WTC11 (cell line): ENCODE results near the gene CLSTN2. TPM values are rescaled to one million over a fixed set of nuclear protein-coding genes. Genes with fewer than 3 reads are reported as not detected.

Experiments
- ATAC-seq: fragments of 200-7000 bp; cut with Tn5 transposase; 2 replicates; pipeline ENCODE4 v1.10.0; 2021; ENCODE audit warnings: mild to moderate bottlenecking, moderate library complexity
- CTCF ChIA-PET: fragments of 300-600 bp; sonication (Branson Sonifier 250); formaldehyde crosslinking; loops from one replicate; lab custom pipeline; 2021; ENCODE audit warnings: antibody characterized with exemption; lab: Charles Lee
- POLR2A ChIA-PET: fragments of 350-600 bp; sonication (Branson Sonifier 250); formaldehyde crosslinking; loops from one replicate; lab custom pipeline; 2021; ENCODE audit warnings: antibody characterized with exemption; lab: Charles Lee
- DNase-seq: peaks from one replicate; pipeline ENCODE4 v3.0.0; 2021; ENCODE audit warnings: low spot score
- H3K27ac Mint-ChIP-seq: 2 replicates; pipeline ENCODE4 v1.8.0; 2021; ENCODE audit warnings: mixed read lengths
- H3K27me3 Mint-ChIP-seq: 2 replicates; pipeline ENCODE4 v1.8.0; 2021; ENCODE audit warnings: low read depth, mild to moderate bottlenecking, moderate library complexity, mixed read lengths
- H3K36me3 Mint-ChIP-seq: 2 replicates; pipeline ENCODE4 v1.8.0; 2021; ENCODE audit warnings: mixed read lengths
- H3K4me1 Mint-ChIP-seq: 2 replicates; pipeline ENCODE4 v1.8.0; 2022; ENCODE audit warnings: mixed read lengths
- H3K4me3 Mint-ChIP-seq: 2 replicates; pipeline ENCODE4 v1.8.0; 2021; ENCODE audit warnings: mild to moderate bottlenecking, moderate library complexity, mixed read lengths
- H3K9me3 Mint-ChIP-seq: 2 replicates; pipeline ENCODE4 v1.8.0; 2021; ENCODE audit warnings: mixed read lengths
- ATF1 ChIP-seq: sonication (generic); formaldehyde crosslinking; IDR thresholded peaks from 2 replicates; pipeline ENCODE4 v1.8.1; 2023; ENCODE audit warnings: mild to moderate bottlenecking, moderate library complexity, missing genetic modification reagents
- FOXP1 ChIP-seq: sonication (generic); formaldehyde crosslinking; IDR thresholded peaks from 2 replicates; pipeline ENCODE4 v1.8.0; 2022; ENCODE audit warnings: missing genetic modification reagents, mild to moderate bottlenecking, moderate library complexity, borderline replicate concordance
- HMGA2 ChIP-seq: fragments of 250-450 bp; sonication (Bioruptor Pico); IDR thresholded peaks from 2 replicates; pipeline ENCODE4 v1.4.0; 2021; ENCODE audit warnings: mild to moderate bottlenecking, moderate library complexity
- IRF2 ChIP-seq: sonication (generic); formaldehyde crosslinking; IDR thresholded peaks from 2 replicates; pipeline ENCODE4 v1.8.0; 2022; ENCODE audit warnings: low read depth, missing genetic modification reagents, borderline replicate concordance
- NR1H2 ChIP-seq: sonication (generic); formaldehyde crosslinking; IDR thresholded peaks from 2 replicates; pipeline ENCODE4 v1.9.0; 2021; ENCODE audit warnings: mild to moderate bottlenecking, moderate library complexity, missing genetic modification reagents
- NR2C2 ChIP-seq: sonication (generic); formaldehyde crosslinking; IDR thresholded peaks from 2 replicates; pipeline ENCODE4 v1.8.0; 2022; ENCODE audit warnings: mild to moderate bottlenecking, missing genetic modification reagents
- OVOL2 ChIP-seq: fragments of 250-450 bp; sonication (Bioruptor Pico); IDR thresholded peaks from 2 replicates; pipeline ENCODE4 v1.9.0; 2021; ENCODE audit warnings: mild to moderate bottlenecking, borderline replicate concordance
- RORB ChIP-seq: fragments of 250-450 bp; sonication (Bioruptor Pico); IDR thresholded peaks from 2 replicates; pipeline ENCODE4 v1.9.0; 2021; ENCODE audit warnings: mild to moderate bottlenecking
- SP1 ChIP-seq: sonication (generic); formaldehyde crosslinking; conservative IDR thresholded peaks from 2 replicates; pipeline ENCODE4 v1.8.1; 2022; ENCODE audit warnings: missing genetic modification reagents
- TP53 ChIP-seq: sonication (generic); formaldehyde crosslinking; IDR thresholded peaks from 2 replicates; pipeline ENCODE4 v1.8.1; 2023; ENCODE audit warnings: mild to moderate bottlenecking, missing genetic modification reagents
- ZNF219 ChIP-seq: sonication (generic); formaldehyde crosslinking; IDR thresholded peaks from 2 replicates; pipeline ENCODE4 v1.8.0; 2023; ENCODE audit warnings: missing genetic modification reagents, mild to moderate bottlenecking, borderline replicate concordance
- ZNF232 ChIP-seq: sonication (generic); formaldehyde crosslinking; IDR thresholded peaks from 2 replicates; pipeline ENCODE4 v1.8.0; 2022; ENCODE audit warnings: mild to moderate bottlenecking, missing genetic modification reagents
- ZNF263 ChIP-seq: sonication (generic); formaldehyde crosslinking; IDR thresholded peaks from 2 replicates; pipeline ENCODE4 v1.8.1; 2022; ENCODE audit warnings: low read depth, mild to moderate bottlenecking, moderate library complexity, missing genetic modification reagents
- ZNF396 ChIP-seq: fragments of 250-450 bp; sonication (Bioruptor Pico); IDR thresholded peaks from 2 replicates; pipeline ENCODE4 v1.8.0; 2021; ENCODE audit warnings: mild to moderate bottlenecking, moderate library complexity, borderline replicate concordance
- ZNF671 ChIP-seq: fragments of 250-450 bp; sonication (Bioruptor Pico); IDR thresholded peaks from 2 replicates; pipeline ENCODE4 v1.8.0; 2021; ENCODE audit warnings: mild to moderate bottlenecking
- total RNA-seq: library from RNA; stranded (reverse); gene quantifications from 3 replicates; pipeline ENCODE4 v1.2.3, GENCODE V29; 2021
- TF ChIP-seq, protein P1 (sequence below): fragments of 250-450 bp; sonication (Bioruptor Pico); IDR thresholded peaks from 2 replicates; pipeline ENCODE4 v1.8.0; 2021; ENCODE audit warnings: mild to moderate bottlenecking
- TF ChIP-seq, protein P2 (sequence below): sonication (generic); formaldehyde crosslinking; IDR thresholded peaks from 2 replicates; pipeline ENCODE4 v1.8.1; 2023; ENCODE audit warnings: mild to moderate bottlenecking, missing genetic modification reagents, moderate library complexity
- TF ChIP-seq, protein P3 (sequence below): sonication (generic); formaldehyde crosslinking; IDR thresholded peaks from 2 replicates; pipeline ENCODE4 v1.8.1; 2022; ENCODE audit warnings: mild to moderate bottlenecking, missing genetic modification reagents, moderate library complexity, borderline replicate concordance
- TF ChIP-seq, protein P4 (sequence below): sonication (generic); formaldehyde crosslinking; IDR thresholded peaks from 2 replicates; pipeline ENCODE4 v1.8.1; 2023; ENCODE audit warnings: mild to moderate bottlenecking, missing genetic modification reagents, moderate library complexity
- TF ChIP-seq, protein P5 (sequence below): sonication (generic); formaldehyde crosslinking; IDR thresholded peaks from 2 replicates; pipeline ENCODE4 v1.8.0; 2022; ENCODE audit warnings: mild to moderate bottlenecking, missing genetic modification reagents
- TF ChIP-seq, protein P6 (sequence below): fragments of 200-600 bp; IDR thresholded peaks from 2 replicates; pipeline ENCODE4 v1.8.0; 2022; ENCODE audit warnings: antibody characterized with exemption
- TF ChIP-seq, protein P7 (sequence below): fragments of 250-450 bp; sonication (Bioruptor Pico); IDR thresholded peaks from 2 replicates; pipeline ENCODE4 v1.9.0; 2021; ENCODE audit warnings: mild to moderate bottlenecking
- TF ChIP-seq, protein P8 (sequence below): fragments of 250-450 bp; sonication (Bioruptor Pico); IDR thresholded peaks from 2 replicates; pipeline ENCODE4 v1.9.0; 2021; ENCODE audit warnings: moderate library complexity, mild to moderate bottlenecking, inconsistent platforms, borderline replicate concordance

The CLSTN2 gene
- total RNA-seq, 1 experiment from 2014 or later = 0.35 TPM

DNA sequence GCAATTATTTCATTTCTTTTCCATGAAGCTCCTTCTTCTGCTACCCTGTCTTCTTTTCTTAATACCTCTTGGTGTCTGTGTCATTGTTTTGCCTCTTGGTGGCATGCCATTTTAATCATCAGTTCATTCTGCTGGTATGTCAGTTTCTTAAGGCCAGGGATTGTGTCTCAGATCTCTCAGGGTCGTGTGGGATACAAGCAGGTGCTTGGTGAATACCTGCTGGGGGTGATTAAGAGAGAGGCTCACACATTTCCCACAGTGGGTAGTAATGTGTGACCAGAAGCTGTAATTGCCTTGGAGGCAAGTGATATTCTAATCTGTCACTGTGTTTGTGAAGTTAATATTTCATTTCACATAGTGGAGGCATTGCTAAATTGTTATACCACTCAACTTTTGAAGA is 381.5 kb downstream of the CLSTN2 start (continued):
- no peak for TF ChIP-seq ZNF232 (CRISPR knock-in tag)
- no peak for TF ChIP-seq TP53
- no peak for TF ChIP-seq SP1
- TF ChIP-seq, protein P1, sequence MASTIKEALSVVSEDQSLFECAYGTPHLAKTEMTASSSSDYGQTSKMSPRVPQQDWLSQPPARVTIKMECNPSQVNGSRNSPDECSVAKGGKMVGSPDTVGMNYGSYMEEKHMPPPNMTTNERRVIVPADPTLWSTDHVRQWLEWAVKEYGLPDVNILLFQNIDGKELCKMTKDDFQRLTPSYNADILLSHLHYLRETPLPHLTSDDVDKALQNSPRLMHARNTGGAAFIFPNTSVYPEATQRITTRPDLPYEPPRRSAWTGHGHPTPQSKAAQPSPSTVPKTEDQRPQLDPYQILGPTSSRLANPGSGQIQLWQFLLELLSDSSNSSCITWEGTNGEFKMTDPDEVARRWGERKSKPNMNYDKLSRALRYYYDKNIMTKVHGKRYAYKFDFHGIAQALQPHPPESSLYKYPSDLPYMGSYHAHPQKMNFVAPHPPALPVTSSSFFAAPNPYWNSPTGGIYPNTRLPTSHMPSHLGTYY (CRISPR knock-in tag) = no peak
- no peak for TF ChIP-seq ZNF671 (CRISPR knock-in tag)
- TF ChIP-seq OVOL2 = no peak
- no peak for TF ChIP-seq ATF1
- TF ChIP-seq, protein P2, sequence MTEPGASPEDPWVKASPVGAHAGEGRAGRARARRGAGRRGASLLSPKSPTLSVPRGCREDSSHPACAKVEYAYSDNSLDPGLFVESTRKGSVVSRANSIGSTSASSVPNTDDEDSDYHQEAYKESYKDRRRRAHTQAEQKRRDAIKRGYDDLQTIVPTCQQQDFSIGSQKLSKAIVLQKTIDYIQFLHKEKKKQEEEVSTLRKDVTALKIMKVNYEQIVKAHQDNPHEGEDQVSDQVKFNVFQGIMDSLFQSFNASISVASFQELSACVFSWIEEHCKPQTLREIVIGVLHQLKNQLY (CRISPR knock-in tag) = no peak
- TF ChIP-seq ZNF219 (CRISPR knock-in tag) = no peak
- no peak for TF ChIP-seq RORB (CRISPR knock-in tag)
- no peak for TF ChIP-seq HMGA2 (CRISPR knock-in tag)
- TF ChIP-seq, protein P3, sequence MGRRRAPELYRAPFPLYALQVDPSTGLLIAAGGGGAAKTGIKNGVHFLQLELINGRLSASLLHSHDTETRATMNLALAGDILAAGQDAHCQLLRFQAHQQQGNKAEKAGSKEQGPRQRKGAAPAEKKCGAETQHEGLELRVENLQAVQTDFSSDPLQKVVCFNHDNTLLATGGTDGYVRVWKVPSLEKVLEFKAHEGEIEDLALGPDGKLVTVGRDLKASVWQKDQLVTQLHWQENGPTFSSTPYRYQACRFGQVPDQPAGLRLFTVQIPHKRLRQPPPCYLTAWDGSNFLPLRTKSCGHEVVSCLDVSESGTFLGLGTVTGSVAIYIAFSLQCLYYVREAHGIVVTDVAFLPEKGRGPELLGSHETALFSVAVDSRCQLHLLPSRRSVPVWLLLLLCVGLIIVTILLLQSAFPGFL = no peak

DNA sequence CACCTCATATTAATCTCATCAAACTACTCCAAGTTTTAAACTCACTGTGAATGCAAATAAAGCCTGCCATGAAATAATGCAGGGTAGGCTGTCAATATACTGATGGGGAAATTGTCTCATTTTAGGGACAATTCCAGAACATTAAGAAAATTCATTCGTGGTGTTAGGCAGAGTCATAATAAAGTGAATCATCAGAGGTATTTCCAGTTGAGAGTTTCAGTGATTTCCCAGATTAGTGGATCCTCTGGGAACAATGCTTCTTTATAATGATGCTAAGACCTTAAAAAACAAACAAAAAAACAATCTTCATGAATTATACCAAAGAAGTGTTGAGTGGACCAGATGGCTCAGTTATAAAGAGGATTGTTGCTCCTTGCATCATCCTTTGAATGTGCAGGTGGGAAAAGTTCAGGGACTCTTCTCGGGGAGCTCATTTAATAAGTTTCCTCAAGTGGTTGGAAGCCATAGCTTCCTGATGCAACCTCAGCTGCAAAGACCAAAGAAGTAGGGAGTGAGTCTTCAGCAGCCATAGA is 381.9 kb downstream of the CLSTN2 start:
- ATAC-seq = no peak
- no peak for TF ChIP-seq NR2C2 (CRISPR knock-in tag)
- TF ChIP-seq, protein P4, sequence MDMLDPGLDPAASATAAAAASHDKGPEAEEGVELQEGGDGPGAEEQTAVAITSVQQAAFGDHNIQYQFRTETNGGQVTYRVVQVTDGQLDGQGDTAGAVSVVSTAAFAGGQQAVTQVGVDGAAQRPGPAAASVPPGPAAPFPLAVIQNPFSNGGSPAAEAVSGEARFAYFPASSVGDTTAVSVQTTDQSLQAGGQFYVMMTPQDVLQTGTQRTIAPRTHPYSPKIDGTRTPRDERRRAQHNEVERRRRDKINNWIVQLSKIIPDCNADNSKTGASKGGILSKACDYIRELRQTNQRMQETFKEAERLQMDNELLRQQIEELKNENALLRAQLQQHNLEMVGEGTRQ = no peak
- TF ChIP-seq ZNF263 (CRISPR knock-in tag) = no peak
- no peak for TF ChIP-seq IRF2 (CRISPR knock-in tag)
- no peak for TF ChIP-seq TP53
- no peak for TF ChIP-seq FOXP1 (CRISPR knock-in tag)
- TF ChIP-seq NR1H2 (CRISPR knock-in tag) = no peak
- TF ChIP-seq, protein P5, sequence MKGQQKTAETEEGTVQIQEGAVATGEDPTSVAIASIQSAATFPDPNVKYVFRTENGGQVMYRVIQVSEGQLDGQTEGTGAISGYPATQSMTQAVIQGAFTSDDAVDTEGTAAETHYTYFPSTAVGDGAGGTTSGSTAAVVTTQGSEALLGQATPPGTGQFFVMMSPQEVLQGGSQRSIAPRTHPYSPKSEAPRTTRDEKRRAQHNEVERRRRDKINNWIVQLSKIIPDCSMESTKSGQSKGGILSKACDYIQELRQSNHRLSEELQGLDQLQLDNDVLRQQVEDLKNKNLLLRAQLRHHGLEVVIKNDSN (CRISPR knock-in tag) = no peak
- TF ChIP-seq, protein P6, sequence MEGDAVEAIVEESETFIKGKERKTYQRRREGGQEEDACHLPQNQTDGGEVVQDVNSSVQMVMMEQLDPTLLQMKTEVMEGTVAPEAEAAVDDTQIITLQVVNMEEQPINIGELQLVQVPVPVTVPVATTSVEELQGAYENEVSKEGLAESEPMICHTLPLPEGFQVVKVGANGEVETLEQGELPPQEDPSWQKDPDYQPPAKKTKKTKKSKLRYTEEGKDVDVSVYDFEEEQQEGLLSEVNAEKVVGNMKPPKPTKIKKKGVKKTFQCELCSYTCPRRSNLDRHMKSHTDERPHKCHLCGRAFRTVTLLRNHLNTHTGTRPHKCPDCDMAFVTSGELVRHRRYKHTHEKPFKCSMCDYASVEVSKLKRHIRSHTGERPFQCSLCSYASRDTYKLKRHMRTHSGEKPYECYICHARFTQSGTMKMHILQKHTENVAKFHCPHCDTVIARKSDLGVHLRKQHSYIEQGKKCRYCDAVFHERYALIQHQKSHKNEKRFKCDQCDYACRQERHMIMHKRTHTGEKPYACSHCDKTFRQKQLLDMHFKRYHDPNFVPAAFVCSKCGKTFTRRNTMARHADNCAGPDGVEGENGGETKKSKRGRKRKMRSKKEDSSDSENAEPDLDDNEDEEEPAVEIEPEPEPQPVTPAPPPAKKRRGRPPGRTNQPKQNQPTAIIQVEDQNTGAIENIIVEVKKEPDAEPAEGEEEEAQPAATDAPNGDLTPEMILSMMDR = no peak
- TF ChIP-seq, protein P3 = no peak
- TF ChIP-seq ZNF396 (CRISPR knock-in tag) = no peak
- TF ChIP-seq, protein P7, sequence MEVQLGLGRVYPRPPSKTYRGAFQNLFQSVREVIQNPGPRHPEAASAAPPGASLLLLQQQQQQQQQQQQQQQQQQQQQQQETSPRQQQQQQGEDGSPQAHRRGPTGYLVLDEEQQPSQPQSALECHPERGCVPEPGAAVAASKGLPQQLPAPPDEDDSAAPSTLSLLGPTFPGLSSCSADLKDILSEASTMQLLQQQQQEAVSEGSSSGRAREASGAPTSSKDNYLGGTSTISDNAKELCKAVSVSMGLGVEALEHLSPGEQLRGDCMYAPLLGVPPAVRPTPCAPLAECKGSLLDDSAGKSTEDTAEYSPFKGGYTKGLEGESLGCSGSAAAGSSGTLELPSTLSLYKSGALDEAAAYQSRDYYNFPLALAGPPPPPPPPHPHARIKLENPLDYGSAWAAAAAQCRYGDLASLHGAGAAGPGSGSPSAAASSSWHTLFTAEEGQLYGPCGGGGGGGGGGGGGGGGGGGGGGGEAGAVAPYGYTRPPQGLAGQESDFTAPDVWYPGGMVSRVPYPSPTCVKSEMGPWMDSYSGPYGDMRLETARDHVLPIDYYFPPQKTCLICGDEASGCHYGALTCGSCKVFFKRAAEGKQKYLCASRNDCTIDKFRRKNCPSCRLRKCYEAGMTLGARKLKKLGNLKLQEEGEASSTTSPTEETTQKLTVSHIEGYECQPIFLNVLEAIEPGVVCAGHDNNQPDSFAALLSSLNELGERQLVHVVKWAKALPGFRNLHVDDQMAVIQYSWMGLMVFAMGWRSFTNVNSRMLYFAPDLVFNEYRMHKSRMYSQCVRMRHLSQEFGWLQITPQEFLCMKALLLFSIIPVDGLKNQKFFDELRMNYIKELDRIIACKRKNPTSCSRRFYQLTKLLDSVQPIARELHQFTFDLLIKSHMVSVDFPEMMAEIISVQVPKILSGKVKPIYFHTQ (CRISPR knock-in tag) = no peak
- TF ChIP-seq, protein P8, sequence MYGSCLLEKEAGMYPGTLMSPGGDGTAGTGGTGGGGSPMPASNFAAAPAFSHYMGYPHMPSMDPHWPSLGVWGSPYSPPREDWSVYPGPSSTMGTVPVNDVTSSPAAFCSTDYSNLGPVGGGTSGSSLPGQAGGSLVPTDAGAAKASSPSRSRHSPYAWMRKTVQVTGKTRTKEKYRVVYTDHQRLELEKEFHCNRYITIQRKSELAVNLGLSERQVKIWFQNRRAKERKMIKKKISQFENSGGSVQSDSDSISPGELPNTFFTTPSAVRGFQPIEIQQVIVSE = no peak
- Mint-ChIP-seq H3K9me3 (no peaks in the 10 kb centered on the region), H3K27me3 (no peaks in the 10 kb centered on the region), H3K27ac (no peak overlapping the region), H3K36me3 (no peaks in the 10 kb centered on the region), H3K4me3 (no peak overlapping the region), H3K4me1 (peaks cover 17% of the 10 kb centered on the region)
- ChIA-PET CTCF (no interaction called here), POLR2A (no interaction called here)
- DNase-seq = no peak
